T-cell (primary cell): ENCODE data around the gene NHS. TPM values are rescaled to one million over a fixed set of nuclear protein-coding genes. Genes with fewer than 3 reads are reported as not detected.

Source experiments
- ATAC-seq, 4 experiments: fragments of 200-7000 bp in 3 of 4; fragments of 150-1000 bp in 1 of 4; cut with Tn5 transposase; replicated peaks in 1 of 4; 1 replicate in 3 of 4; 2 replicates in 1 of 4; pipeline ENCODE4 v1.10.0; 2021; ENCODE audit warnings: moderate library complexity in 3 of 4, mild to moderate bottlenecking in 2 of 4, moderate number of reproducible peaks in 1 of 4
- CTCF ChIA-PET, 2 donors: fragments of 300-600 bp; sonication (Branson Sonifier 250); formaldehyde crosslinking; loops; one replicate each; lab custom pipeline; 2022; ENCODE audit warnings: antibody characterized with exemption in 2 of 2; lab: Charles Lee
- POLR2A ChIA-PET, 2 donors: fragments of 300-600 bp; sonication (Branson Sonifier 250); formaldehyde crosslinking; loops; one replicate each; lab custom pipeline; 2022; ENCODE audit warnings: antibody characterized with exemption in 2 of 2; lab: Charles Lee
- DNase-seq, 35 experiments: peaks; one replicate each; pipeline versions ENCODE4 v3.0.0 to v3.0.0-alpha.2; 2013 to 2023
- H3K27ac ChIP-seq: one replicate; pipeline ENCODE4 v1.5.1; 2013; ENCODE audit warnings: low read length
- H3K27me3 ChIP-seq, 2 experiments: replicated peaks in 1 of 2; 1 replicate in 1 of 2; 2 replicates in 1 of 2; pipeline versions ENCODE4 v1.6.1 to v1.7.0; 2013; ENCODE audit warnings: low read length in 1 of 2, mixed read lengths in 1 of 2; ENCODE audit not compliant: control insufficient read depth in 2 of 2, insufficient read depth in 2 of 2; ENCODE audit errors: extremely low read depth in 1 of 2
- H3K36me3 ChIP-seq, 2 donors: 1 replicate in 1 of 2; 2 replicates in 1 of 2; pipeline versions ENCODE4 v1.6.1 to v1.7.0; 2013; ENCODE audit warnings: low read length in 1 of 2; ENCODE audit not compliant: control insufficient read depth in 2 of 2, insufficient read depth in 1 of 2; ENCODE audit errors: extremely low read depth in 1 of 2
- H3K4me1 ChIP-seq, 2 experiments: 1 replicate in 1 of 2; 2 replicates in 1 of 2; pipeline versions ENCODE4 v1.6.1 to v1.7.0; 2013; ENCODE audit warnings: low read length in 2 of 2, mixed read lengths in 1 of 2; ENCODE audit not compliant: insufficient read depth in 2 of 2, control insufficient read depth in 1 of 2; ENCODE audit errors: extremely low read depth in 1 of 2
- H3K4me3 ChIP-seq, 2 donors: 1 replicate in 1 of 2; 2 replicates in 1 of 2; pipeline versions ENCODE4 v1.5.1 to v1.7.0; 2013; ENCODE audit warnings: mild to moderate bottlenecking in 2 of 2, low read length in 1 of 2, moderate library complexity in 1 of 2; ENCODE audit not compliant: control insufficient read depth in 1 of 2; ENCODE audit errors: extremely low read depth in 1 of 2
- H3K9me3 ChIP-seq: 2 replicates; pipeline ENCODE4 v1.7.0; 2013
- H3K27ac Mint-ChIP-seq, 2 donors: one replicate each; pipeline ENCODE4 v1.8.0; 2020 to 2021; ENCODE audit warnings: mild to moderate bottlenecking in 2 of 2, mixed read lengths in 2 of 2
- H3K27me3 Mint-ChIP-seq, 2 donors: one replicate each; pipeline ENCODE4 v1.8.0; 2021 to 2022; ENCODE audit warnings: mixed read lengths in 2 of 2
- H3K36me3 Mint-ChIP-seq: one replicate; pipeline ENCODE4 v1.8.0; 2021; ENCODE audit warnings: mixed read lengths
- H3K4me1 Mint-ChIP-seq, 3 donors: one replicate each; pipeline ENCODE4 v1.8.0; 2020 to 2022; ENCODE audit warnings: mixed read lengths in 3 of 3, mild to moderate bottlenecking in 1 of 3
- H3K4me3 Mint-ChIP-seq, 3 donors: one replicate each; pipeline ENCODE4 v1.8.0; 2020 to 2022; ENCODE audit warnings: mild to moderate bottlenecking in 3 of 3, mixed read lengths in 3 of 3, moderate library complexity in 3 of 3
- H3K9me3 Mint-ChIP-seq, 3 donors: one replicate each; pipeline ENCODE4 v1.8.0; 2020 to 2022; ENCODE audit warnings: mixed read lengths in 3 of 3
- WGBS: methylation state at CpG from one replicate; pipeline ENCODE4 v1.1.5; 2013; ENCODE audit warnings: missing lambda C conversion rate; ENCODE audit not compliant: insufficient coverage; 5-methylcytosine and 5-hydroxymethylcytosine counted together
- total RNA-seq, 35 experiments: library from RNA in 6 of 35; stranded (reverse) in 6 of 35; fragments of 120-200 nt in 1 of 35; gene quantifications; one replicate each; pipeline versions ENCODE4 v1.2.1 to v1.2.4 and lab custom pipeline; 2013 to 2026

NHS gene
- total RNA-seq, 5 donors from 2014 or later (not counting 1 experiment from before 2014, with no cell fraction given), result 0.03 to 0.20 (median 0.11) TPM; not detected in 1

DNA sequence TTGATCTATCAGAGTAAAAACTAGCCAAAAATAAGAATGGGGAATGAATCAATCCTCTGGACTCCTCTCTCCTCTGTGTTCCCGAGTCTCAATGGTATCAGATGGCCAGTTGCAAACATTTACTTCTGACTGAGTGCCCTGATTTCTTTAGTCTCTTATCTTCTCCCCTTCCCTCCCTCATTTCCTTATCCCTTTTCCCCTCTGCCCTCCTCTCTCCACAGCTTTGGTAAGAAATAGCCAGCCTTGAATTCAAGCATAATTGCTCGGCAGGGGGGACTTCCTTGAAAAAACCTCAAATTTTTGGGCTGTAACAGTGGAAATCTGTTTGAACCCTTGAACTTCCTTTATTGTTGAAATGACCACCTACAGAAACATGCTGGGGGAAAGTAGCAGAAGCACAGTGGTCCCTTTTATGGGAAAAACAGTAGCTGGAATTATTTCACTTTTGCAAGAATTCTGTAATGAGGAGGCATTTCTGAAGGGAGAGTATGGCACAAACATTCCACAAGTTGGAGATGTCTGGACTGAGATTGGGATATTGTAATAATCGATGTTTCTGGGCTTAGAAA lies 40.3 kb downstream of the NHS start:
- no peak for DNase-seq
- no peaks in the 10 kb centered on the region for H3K4me1 ChIP-seq
- no peaks in the 10 kb centered on the region for H3K36me3 Mint-ChIP-seq
- no peak overlapping the region for H3K4me3 ChIP-seq
- H3K9me3 ChIP-seq, result no peaks in the 10 kb centered on the region
- no peak for ATAC-seq
- POLR2A ChIA-PET, result no interaction called here
- peaks cover 0 to 2% of the 10 kb centered on the region in 2 experiments for H3K27me3 ChIP-seq
- H3K36me3 ChIP-seq, result no peaks in the 10 kb centered on the region
- H3K27ac Mint-ChIP-seq, result no peak overlapping the region
- H3K27me3 Mint-ChIP-seq, result peaks cover 6 to 37% of the 10 kb centered on the region in 2 donors
- no CpG with 5 or more reads among the region's 3 CpGs for WGBS
- H3K9me3 Mint-ChIP-seq, result no peaks in the 10 kb centered on the region
- no peaks in the 10 kb centered on the region for H3K4me1 Mint-ChIP-seq
- CTCF ChIA-PET, result no interaction called here
- no peak overlapping the region for H3K4me3 Mint-ChIP-seq
- H3K27ac ChIP-seq, result no peak overlapping the region

DNA sequence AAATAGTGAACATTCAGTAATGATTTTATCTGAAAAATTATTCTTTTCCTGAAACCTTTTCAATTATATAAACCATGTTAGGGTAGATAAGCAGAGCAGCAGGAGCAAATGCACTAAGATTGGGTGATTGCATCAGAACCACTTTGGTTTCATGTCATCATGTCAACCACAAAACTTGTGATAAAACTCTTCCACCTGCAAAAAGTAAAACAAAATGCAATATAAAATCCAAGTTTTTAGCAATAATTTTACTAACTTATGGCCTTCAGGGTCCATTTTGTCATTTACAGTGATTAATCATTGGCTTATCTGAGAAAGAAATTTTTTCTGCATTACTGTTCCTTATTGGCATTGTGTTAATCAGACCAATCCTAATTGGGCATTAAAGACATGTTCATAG lies 42.4 kb downstream of the NHS start:
- H3K27ac Mint-ChIP-seq, result no peak overlapping the region
- peaks cover 0 to 2% of the 10 kb centered on the region in 2 experiments for H3K27me3 ChIP-seq
- peaks cover 7 to 35% of the 10 kb centered on the region in 2 donors for H3K27me3 Mint-ChIP-seq
- no peak overlapping the region for H3K4me3 Mint-ChIP-seq
- H3K4me3 ChIP-seq, result no peak overlapping the region
- H3K4me1 Mint-ChIP-seq, result no peaks in the 10 kb centered on the region
- DNase-seq, result no peak
- no peaks in the 10 kb centered on the region for H3K9me3 Mint-ChIP-seq
- H3K27ac ChIP-seq, result no peak overlapping the region
- POLR2A ChIA-PET, result no interaction called here
- ATAC-seq, result no peak
- H3K36me3 ChIP-seq, result no peaks in the 10 kb centered on the region
- H3K9me3 ChIP-seq, result no peaks in the 10 kb centered on the region
- H3K36me3 Mint-ChIP-seq, result no peaks in the 10 kb centered on the region
- H3K4me1 ChIP-seq, result no peaks in the 10 kb centered on the region
- CTCF ChIA-PET, result no interaction called here

- ChIA-PET POLR2A (no interaction called here), CTCF (no interaction called here)
- no peak overlapping the region for H3K4me3 ChIP-seq
- no peaks in the 10 kb centered on the region for H3K27me3 ChIP-seq
- H3K27ac Mint-ChIP-seq, result no peak overlapping the region
- H3K27ac ChIP-seq, result no peak overlapping the region
- H3K4me1 ChIP-seq, result no peaks in the 10 kb centered on the region
- H3K27me3 Mint-ChIP-seq, result peaks cover 3 to 7% of the 10 kb centered on the region in 2 donors
- ATAC-seq (no peak), DNase-seq (no peak)
- WGBS, result no CpG with 5 or more reads among the region's 6 CpGs
- no peaks in the 10 kb centered on the region for H3K36me3 Mint-ChIP-seq
- no peaks in the 10 kb centered on the region for H3K4me1 Mint-ChIP-seq
- no peaks in the 10 kb centered on the region for H3K36me3 ChIP-seq
- H3K4me3 Mint-ChIP-seq, result no peak overlapping the region
- no peaks in the 10 kb centered on the region for H3K9me3 Mint-ChIP-seq
- no peaks in the 10 kb centered on the region for H3K9me3 ChIP-seq
Measured at GRCh38 chrX:17425136-17425535, 50.1 kb downstream of the NHS start.

DNA sequence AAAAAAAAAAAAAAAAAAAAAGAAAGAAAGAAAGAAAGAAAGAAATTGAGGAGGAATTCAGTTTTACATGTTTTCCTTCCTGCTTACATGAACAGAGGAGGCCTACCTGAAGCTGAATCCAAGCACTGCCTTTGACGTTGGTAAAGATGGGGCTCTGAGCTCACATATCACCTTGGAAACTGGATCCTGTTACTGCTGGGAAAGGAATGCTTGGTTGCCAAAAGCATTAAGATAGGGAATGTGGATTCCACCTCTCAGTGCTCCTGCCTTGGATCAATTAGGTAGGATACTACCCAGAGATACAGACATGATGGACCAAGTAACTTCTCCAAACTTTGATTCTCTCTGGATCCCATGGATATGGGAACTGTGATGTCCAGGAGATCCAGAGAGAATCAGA lies 50.6 kb downstream of the NHS start:
- Mint-ChIP-seq H3K9me3 (no peaks in the 10 kb centered on the region), H3K4me1 (no peaks in the 10 kb centered on the region), H3K36me3 (no peaks in the 10 kb centered on the region), H3K4me3 (no peak overlapping the region), H3K27me3 (peaks cover 0 to 4% of the 10 kb centered on the region in 2 donors), H3K27ac (no peak overlapping the region)
- Histone ChIP-seq H3K27me3 (no peaks in the 10 kb centered on the region), H3K9me3 (no peaks in the 10 kb centered on the region), H3K36me3 (no peaks in the 10 kb centered on the region), H3K4me3 (no peak overlapping the region), H3K4me1 (no peaks in the 10 kb centered on the region), H3K27ac (no peak overlapping the region)
- POLR2A ChIA-PET, result no interaction called here
- WGBS, result no CpG with 5 or more reads among the region's 1 CpG
- CTCF ChIA-PET, result no interaction called here
- ATAC-seq, result no peak
- DNase-seq, result no peak

GRCh38 chrX:17431171-17431570 lies 56.2 kb downstream of the NHS start:
- no peak for DNase-seq

GRCh38 chrX:17432158-17432557 lies 57.2 kb downstream of the NHS start:
- no peaks in the 10 kb centered on the region for H3K9me3 Mint-ChIP-seq
- peaks cover 0 to 17% of the 10 kb centered on the region in 2 donors for H3K27me3 Mint-ChIP-seq
- ChIA-PET CTCF (no interaction called here), POLR2A (no interaction called here)
- no peaks in the 10 kb centered on the region for H3K4me1 Mint-ChIP-seq
- no peak overlapping the region for H3K27ac Mint-ChIP-seq
- Histone ChIP-seq H3K9me3 (no peaks in the 10 kb centered on the region), H3K36me3 (no peaks in the 10 kb centered on the region), H3K27ac (no peak overlapping the region), H3K27me3 (no peaks in the 10 kb centered on the region), H3K4me3 (no peak overlapping the region), H3K4me1 (no peaks in the 10 kb centered on the region)
- no peak for DNase-seq
- ATAC-seq, result no peak
- no peaks in the 10 kb centered on the region for H3K36me3 Mint-ChIP-seq
- H3K4me3 Mint-ChIP-seq, result no peak overlapping the region
- no CpG with 5 or more reads among the region's 1 CpG for WGBS

More at GRCh38 chrX:17431171-17431570, 56.2 kb downstream of the NHS start:
- H3K4me3 Mint-ChIP-seq, result no peak overlapping the region
- H3K9me3 Mint-ChIP-seq, result no peaks in the 10 kb centered on the region
- no peaks in the 10 kb centered on the region for H3K27me3 ChIP-seq
- no peaks in the 10 kb centered on the region for H3K4me1 ChIP-seq
- ChIA-PET CTCF (no interaction called here), POLR2A (no interaction called here)
- H3K4me3 ChIP-seq, result no peak overlapping the region
- no CpG with 5 or more reads among the region's 1 CpG for WGBS
- H3K9me3 ChIP-seq, result no peaks in the 10 kb centered on the region
- no peak for ATAC-seq
- H3K4me1 Mint-ChIP-seq, result no peaks in the 10 kb centered on the region
- H3K36me3 ChIP-seq, result no peaks in the 10 kb centered on the region
- H3K27ac Mint-ChIP-seq, result no peak overlapping the region
- H3K27ac ChIP-seq, result no peak overlapping the region
- H3K27me3 Mint-ChIP-seq, result peaks cover 0 to 17% of the 10 kb centered on the region in 2 donors
- no peaks in the 10 kb centered on the region for H3K36me3 Mint-ChIP-seq

DNA sequence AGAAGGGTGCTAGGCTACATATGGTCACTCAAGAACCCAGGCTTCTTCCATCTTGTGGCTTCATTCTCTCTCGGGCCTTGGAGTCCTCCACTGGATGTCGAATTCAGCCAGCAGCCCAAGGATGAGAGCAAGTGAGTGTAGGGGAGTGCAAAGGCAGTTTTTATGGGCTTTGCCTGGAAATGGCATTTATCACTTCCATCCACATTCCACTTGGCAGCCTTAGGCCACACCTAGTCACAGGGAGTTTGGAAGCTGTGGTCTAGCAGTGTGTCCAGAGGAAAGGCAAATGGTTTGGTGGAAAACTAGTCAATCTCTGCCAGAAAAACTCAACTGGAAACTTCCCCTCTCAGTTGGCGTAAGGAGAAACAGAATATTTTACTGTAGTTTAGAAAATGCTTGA lies 59.0 kb downstream of the NHS start:
- ATAC-seq, result no peak
- Mint-ChIP-seq H3K27me3 (peaks cover 0 to 17% of the 10 kb centered on the region in 2 donors), H3K4me1 (no peaks in the 10 kb centered on the region), H3K36me3 (no peaks in the 10 kb centered on the region), H3K27ac (no peak overlapping the region), H3K9me3 (no peaks in the 10 kb centered on the region), H3K4me3 (no peak overlapping the region)
- Histone ChIP-seq H3K9me3 (no peaks in the 10 kb centered on the region), H3K4me1 (no peaks in the 10 kb centered on the region), H3K27me3 (no peaks in the 10 kb centered on the region), H3K27ac (no peak overlapping the region), H3K36me3 (no peaks in the 10 kb centered on the region), H3K4me3 (no peak overlapping the region)
- no CpG with 5 or more reads among the region's 3 CpGs for WGBS
- ChIA-PET POLR2A (no interaction called here), CTCF (no interaction called here)
- no peak for DNase-seq
